Nephron (organoid): ENCODE results near the gene ZNF215.

Experiments used
- H3K27ac Mint-ChIP-seq, 3 experiments: 2 replicates each; pipeline ENCODE4 v1.8.0; 2020; ENCODE audit warnings: mixed read lengths in 3 of 3, mild to moderate bottlenecking in 2 of 3, moderate library complexity in 1 of 3
- H3K27me3 Mint-ChIP-seq: 2 replicates; pipeline ENCODE4 v1.8.0; 2021; ENCODE audit warnings: low read depth, mild to moderate bottlenecking, moderate library complexity, mixed read lengths
- H3K36me3 Mint-ChIP-seq: 2 replicates; pipeline ENCODE4 v1.8.0; 2020; ENCODE audit warnings: low read depth, mixed read lengths
- H3K4me1 Mint-ChIP-seq: 2 replicates; pipeline ENCODE4 v1.8.0; 2020; ENCODE audit warnings: mixed read lengths
- H3K4me3 Mint-ChIP-seq, 3 experiments: 2 replicates each; pipeline ENCODE4 v1.8.0; 2020; ENCODE audit warnings: mild to moderate bottlenecking in 3 of 3, mixed read lengths in 3 of 3, moderate library complexity in 2 of 3
- H3K9me3 Mint-ChIP-seq: 2 replicates; pipeline ENCODE4 v1.8.0; 2020; ENCODE audit warnings: mixed read lengths
- TF ChIP-seq, protein P1 (sequence below), 3 experiments: fragments of 200-600 bp; sonication (generic); IDR thresholded peaks; one replicate each; pipeline ENCODE4 v1.5.0; 2021; ENCODE audit warnings: antibody characterized with exemption in 3 of 3; ENCODE audit not compliant: unreplicated experiment in 3 of 3

The ZNF215 gene

DNA sequence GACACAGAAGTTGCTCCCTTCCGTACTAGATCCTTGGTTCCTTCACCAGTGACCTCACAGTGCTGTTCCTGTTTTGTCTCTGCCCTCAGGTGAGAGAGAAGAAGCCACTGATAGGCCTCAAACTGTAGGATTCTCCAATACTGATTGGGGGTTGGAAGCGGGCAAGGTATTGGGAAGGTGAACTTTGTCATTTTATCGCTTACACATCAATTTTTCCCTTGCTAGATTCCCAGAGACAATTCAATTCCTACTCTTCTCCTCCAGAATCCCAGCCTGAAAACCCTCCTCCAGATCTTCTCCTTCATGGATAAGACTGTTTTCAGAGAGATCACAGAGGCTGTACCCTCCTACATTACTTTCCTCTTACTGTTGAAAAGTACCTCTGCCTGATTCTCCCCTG lies 14.8 kb upstream of the ZNF215 start:
- H3K36me3 Mint-ChIP-seq: no peaks in the 10 kb centered on the region
- H3K27ac Mint-ChIP-seq: no peak overlapping the region
- H3K9me3 Mint-ChIP-seq: no peaks in the 10 kb centered on the region
- TF ChIP-seq, protein P1, sequence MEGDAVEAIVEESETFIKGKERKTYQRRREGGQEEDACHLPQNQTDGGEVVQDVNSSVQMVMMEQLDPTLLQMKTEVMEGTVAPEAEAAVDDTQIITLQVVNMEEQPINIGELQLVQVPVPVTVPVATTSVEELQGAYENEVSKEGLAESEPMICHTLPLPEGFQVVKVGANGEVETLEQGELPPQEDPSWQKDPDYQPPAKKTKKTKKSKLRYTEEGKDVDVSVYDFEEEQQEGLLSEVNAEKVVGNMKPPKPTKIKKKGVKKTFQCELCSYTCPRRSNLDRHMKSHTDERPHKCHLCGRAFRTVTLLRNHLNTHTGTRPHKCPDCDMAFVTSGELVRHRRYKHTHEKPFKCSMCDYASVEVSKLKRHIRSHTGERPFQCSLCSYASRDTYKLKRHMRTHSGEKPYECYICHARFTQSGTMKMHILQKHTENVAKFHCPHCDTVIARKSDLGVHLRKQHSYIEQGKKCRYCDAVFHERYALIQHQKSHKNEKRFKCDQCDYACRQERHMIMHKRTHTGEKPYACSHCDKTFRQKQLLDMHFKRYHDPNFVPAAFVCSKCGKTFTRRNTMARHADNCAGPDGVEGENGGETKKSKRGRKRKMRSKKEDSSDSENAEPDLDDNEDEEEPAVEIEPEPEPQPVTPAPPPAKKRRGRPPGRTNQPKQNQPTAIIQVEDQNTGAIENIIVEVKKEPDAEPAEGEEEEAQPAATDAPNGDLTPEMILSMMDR (IDR thresholded peaks at IDR 0.05; ENCODE audit: unreplicated experiment in 3 of 3): no peak
- H3K4me1 Mint-ChIP-seq: no peaks in the 10 kb centered on the region
- no peak overlapping the region for H3K4me3 Mint-ChIP-seq
- H3K27me3 Mint-ChIP-seq: no peaks in the 10 kb centered on the region

DNA sequence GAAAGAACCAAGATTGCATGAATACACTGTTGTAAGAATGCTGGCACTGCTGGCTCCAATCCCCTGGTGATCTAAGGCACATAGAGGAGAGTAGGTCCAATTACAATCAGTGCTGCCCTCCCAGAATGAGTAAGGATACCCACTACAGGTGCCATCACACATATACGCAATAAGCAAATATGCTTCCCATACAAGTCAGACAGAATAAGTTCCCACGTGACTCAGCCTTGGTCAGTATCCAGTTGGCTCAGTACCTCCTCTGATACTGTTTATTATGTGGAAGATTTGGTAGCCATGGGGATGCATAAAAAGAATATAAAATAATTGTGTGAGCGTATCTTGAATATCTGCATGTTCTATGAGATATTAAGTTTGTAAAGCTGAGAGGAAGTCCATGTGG lies 14.3 kb upstream of the ZNF215 start:
- Mint-ChIP-seq H3K4me3 (no peak overlapping the region), H3K4me1 (no peaks in the 10 kb centered on the region), H3K27ac (no peak overlapping the region), H3K27me3 (no peaks in the 10 kb centered on the region), H3K9me3 (no peaks in the 10 kb centered on the region), H3K36me3 (no peaks in the 10 kb centered on the region)
- TF ChIP-seq, protein P1 (IDR thresholded peaks at IDR 0.05; ENCODE audit: unreplicated experiment in 3 of 3): no peak

DNA sequence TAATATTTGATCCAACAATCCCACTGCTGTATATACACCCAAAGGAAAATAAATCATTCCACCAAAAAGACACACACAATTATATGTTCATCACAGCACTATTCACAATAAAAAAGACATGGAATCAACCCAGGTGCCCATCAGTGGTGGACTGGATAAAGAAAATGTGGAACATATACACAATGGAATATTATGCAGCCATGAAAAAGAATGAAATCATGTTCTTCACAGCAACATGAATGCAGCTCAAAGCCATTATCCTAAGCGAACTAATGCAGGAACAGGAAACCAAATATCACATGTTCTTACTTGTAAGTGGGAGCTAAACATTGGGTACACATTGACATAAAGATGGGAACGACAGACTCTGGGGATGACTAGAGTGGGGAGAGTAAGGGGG lies 6.5 kb upstream of the ZNF215 start:
- Mint-ChIP-seq H3K27ac (no peak overlapping the region), H3K4me3 (no peak overlapping the region), H3K9me3 (no peaks in the 10 kb centered on the region)

DNA sequence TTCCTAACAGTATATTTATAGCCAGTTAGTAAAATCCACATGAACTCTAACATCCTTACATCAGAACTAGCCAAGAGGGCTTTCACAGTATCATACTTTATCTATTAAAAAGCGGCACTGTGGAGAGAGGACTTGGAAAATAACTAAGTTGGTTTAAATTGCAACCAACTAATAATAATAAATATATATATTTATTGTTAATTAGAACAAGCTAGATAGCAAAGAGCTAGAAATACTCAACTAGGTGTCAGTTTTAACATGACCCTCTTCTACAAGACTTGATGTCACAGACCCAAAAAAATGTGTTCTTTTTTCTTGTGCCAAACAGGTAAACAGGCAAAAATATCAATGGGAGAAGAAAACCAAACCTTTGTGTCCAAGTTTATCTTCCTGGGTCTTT lies 5.5 kb upstream of the ZNF215 start, which contains the start of gene OR2D3:
OR2D3 (plus strand) TSS at position 301 of the 400 bp plus-strand sequence; CDS start at position 301, 0 bp downstream.
- peaks cover 2% of the 10 kb centered on the region for H3K27me3 Mint-ChIP-seq
- H3K9me3 Mint-ChIP-seq: no peaks in the 10 kb centered on the region
- H3K36me3 Mint-ChIP-seq: no peaks in the 10 kb centered on the region
- H3K27ac Mint-ChIP-seq: no peak within 1 kb of the TSS
- H3K4me1 Mint-ChIP-seq: no peaks in the 10 kb centered on the region
- TF ChIP-seq, protein P1 (IDR thresholded peaks at IDR 0.05; ENCODE audit: unreplicated experiment in 3 of 3): no peak
- H3K4me3 Mint-ChIP-seq: no peak within 1 kb of the TSS

More for the DNA sequence above, 6.5 kb upstream of the ZNF215 start:
- Mint-ChIP-seq H3K4me1 (no peaks in the 10 kb centered on the region), H3K27me3 (no peaks in the 10 kb centered on the region), H3K36me3 (no peaks in the 10 kb centered on the region)
- TF ChIP-seq, protein P1 (IDR thresholded peaks at IDR 0.05; ENCODE audit: unreplicated experiment in 3 of 3): no peak

DNA sequence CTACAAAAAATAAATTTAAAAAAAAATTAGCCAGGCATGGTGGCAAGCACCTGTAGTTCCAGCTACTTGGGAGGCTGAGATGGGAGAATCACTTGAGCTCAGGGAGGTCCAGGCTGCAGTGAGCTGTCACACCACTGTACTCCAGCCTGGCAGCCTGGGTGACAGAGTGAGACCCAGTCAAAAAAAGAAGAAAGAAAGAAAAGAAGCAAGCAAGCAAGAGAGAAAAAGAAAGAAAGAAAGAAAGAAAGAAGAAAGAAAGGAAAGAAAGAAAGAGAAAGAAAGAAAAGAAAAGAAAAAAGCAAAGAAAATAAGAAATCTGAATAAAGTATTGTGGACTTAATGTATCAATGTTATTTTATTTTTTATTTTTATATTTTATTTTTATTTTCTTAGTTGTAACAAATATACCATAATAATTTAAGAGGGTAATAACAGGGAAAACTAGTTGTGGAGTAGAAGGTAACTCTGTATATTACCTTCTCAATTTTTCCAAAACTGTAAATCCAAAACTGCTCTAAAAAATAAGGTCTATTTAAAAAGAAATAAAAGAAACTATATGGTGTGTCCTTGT lies 1.1 kb upstream of the ZNF215 start:
- Mint-ChIP-seq H3K4me1 (peaks cover 8% of the 10 kb centered on the region), H3K27ac (peak overlapping the region in 1 of 3 experiments; percentile 37), H3K27me3 (peaks cover 5% of the 10 kb centered on the region), H3K4me3 (peak overlapping the region; percentile 22 to 96 (median 64)), H3K9me3 (no peaks in the 10 kb centered on the region), H3K36me3 (no peaks in the 10 kb centered on the region)
- TF ChIP-seq, protein P1 (IDR thresholded peaks at IDR 0.05; ENCODE audit: unreplicated experiment in 3 of 3): no peak

DNA sequence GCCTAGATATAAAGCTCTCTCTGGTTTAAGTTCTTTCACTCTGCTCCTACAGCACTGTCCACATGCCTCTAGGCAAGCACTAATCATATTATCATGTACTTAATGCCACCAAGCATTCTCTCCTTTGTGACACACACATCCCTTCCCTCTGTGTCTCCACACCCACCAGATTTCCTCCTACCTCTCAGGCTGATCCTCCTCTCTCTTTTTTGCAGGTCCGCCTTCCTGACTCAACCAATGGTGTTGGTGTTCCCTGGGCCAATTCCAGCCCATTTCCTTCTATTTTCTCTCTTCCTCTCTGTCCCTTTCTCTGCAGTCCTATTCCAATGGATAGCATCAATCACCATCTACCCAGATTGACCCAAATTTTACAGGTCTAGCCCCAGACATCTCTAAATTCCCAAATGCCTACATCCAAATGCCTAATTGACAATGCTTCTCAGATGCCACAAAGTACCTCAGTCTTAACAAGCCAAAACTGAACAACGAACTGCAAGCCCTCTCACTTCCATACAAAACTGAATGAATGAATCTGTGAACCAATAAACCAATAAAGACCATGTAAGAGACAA lies 504 bp upstream of the ZNF215 start:
- TF ChIP-seq, protein P1 (IDR thresholded peaks at IDR 0.05; ENCODE audit: unreplicated experiment in 3 of 3): no peak
- H3K27me3 Mint-ChIP-seq: peaks cover 5% of the 10 kb centered on the region
- peaks cover 8% of the 10 kb centered on the region for H3K4me1 Mint-ChIP-seq
- no peaks in the 10 kb centered on the region for H3K9me3 Mint-ChIP-seq
- H3K36me3 Mint-ChIP-seq: no peaks in the 10 kb centered on the region
- H3K27ac Mint-ChIP-seq: peak overlapping the region; percentile 11 to 37 (median 20)
- peak overlapping the region; percentile 95 to 96 (median 96) for H3K4me3 Mint-ChIP-seq
